SK-MEL-5 (cell line): ENCODE measurements around the gene TGM3. TPM values are rescaled to one million over a fixed set of nuclear protein-coding genes. Genes with fewer than 3 reads are reported as not detected.

Source experiments
- DNase-seq: peaks from one replicate; pipeline ENCODE4 v3.0.0-alpha.2; 2016; ENCODE audit warnings: low read depth, low spot score
- in situ Hi-C: cut with HindIII; loops from 2 replicates; pipeline ENCODE4 v1.10.0; 2016; ENCODE audit warnings: low sequenced_read_pairs, high pct_unique_total_duplicates, low pct_unique_long_range_greater_than_20kb
- total RNA-seq: library from RNA; depleted of rRNA; stranded (reverse); fragments of >200 nt; shearing (Covaris generic); gene quantifications from 2 replicates; pipeline ENCODE4 v1.2.3, GENCODE V29; 2014

Gene TGM3
- total RNA-seq, 1 experiment from 2014 or later, result not detected

DNA sequence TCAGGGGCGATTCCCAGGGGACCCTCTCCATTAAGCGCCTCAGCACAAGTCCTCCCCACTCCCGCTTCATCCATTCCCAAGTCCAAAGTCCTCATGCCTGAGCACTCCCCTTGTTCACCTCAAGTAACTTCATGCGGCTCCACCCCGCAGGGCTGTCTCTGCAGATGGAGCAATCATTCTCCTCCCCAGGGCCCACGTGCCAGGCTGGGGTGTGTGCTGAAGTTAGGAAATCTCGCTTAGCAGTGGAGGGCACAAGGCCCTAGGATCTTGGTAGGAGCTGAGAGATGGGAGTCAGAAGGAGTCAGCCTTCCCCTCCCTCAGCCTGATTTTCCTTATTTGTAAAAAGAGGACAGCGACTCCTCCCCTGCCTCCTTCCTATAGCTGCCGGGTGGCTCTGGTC, 3.5 kb downstream of the TGM3 start:
- peak; percentile 13 for DNase-seq
- in situ Hi-C loops, result no loop called here

DNA sequence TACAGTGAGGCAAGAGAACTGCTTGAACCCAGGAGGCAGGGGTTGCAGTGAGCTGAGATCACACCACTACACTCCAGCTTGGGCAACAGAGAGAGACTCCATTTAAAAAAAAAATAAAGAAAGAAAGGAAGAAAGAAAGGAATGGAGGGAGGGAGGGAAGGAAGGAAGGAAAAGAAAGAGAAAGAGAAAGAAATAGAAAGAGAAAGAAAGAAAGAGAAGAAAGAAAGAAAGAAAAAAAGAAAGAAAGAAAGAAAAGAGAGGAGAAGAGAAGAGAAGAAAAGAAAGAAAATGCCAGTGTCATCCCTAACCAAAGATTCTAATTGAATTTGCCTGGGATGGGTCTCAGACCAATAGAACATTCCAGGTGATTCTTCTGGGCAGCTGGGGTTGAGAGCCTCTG, 4.2 kb downstream of the TGM3 start:
- in situ Hi-C loops, result no loop called here
- DNase-seq, result no peak

DNA sequence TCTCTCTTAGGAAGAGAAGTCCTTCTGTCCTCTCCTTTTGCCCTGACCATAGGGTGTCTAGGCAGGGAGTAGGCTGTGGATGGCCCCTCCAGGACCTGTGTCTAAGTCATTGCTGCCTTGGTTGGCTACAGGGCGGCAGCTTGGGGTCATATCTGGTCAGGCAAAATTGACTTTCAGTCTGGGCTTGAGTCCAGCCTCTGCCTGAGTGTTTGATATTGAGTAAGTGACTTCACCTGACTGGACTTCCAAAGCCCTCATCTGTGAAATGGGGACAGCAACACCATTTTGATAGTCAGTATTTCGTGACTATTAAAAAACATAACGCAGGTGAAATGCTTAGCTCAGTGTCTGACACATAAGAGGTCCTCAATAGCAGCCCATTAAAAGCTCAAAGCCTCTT, 4.6 kb downstream of the TGM3 start:
- in situ Hi-C loops, result no loop called here
- no peak for DNase-seq

DNA sequence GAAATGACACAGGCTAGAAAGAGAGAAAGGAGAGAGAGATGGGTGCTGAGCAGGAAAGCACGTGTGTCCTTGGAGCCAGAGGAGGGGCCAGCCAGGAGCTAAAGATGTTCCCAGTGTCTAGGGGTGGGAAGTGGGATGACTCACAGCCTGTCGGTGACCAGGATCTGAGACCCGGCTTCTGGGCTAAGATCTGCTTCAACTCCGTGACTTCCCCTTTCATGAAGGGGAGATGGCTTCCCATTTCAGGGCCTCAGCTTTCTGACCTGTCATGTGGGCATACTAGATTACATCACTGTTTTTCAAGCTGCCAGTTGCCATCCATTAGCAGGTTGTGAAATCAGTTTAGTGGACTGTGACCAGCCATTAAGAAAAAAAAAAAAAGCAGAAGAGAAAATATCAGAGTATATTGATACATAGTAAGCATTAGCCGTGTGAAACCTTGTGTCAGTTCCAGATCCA, 5.4 kb downstream of the TGM3 start:
- in situ Hi-C loops, result no loop called here
- DNase-seq, result no peak

DNA sequence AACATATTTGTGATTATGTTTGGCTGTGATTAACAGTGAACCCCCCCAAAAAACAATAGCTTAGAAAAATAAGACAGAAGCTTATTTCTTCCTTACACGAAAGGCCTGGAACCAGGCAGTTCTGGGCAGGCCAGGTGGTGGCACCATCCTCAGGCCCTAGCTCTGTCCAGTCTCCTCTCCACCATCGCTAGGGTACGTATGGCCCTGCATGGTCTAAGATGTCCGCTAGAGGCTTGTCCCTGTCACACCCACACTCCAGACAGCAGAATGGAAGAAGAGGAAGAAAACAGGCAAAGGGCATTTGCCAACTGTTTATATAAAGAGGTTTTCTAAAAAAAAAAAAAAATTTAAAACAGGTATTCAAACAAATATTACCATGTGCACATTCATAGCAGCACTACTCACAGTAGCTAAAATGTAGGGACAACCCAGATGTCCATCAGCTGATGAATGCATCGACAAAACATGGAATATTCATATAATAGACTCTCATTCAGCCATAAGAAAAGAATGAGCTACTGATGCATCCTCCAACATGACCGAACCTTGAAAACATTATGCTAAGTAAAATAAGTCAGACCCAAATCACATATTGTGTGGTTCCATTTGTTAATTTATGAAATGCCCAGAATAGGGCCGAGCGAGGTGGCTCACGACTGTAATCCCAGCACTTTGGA, 6.7 kb downstream of the TGM3 start:
- in situ Hi-C loops, result no loop called here
- DNase-seq, result peak; percentile 49

DNA sequence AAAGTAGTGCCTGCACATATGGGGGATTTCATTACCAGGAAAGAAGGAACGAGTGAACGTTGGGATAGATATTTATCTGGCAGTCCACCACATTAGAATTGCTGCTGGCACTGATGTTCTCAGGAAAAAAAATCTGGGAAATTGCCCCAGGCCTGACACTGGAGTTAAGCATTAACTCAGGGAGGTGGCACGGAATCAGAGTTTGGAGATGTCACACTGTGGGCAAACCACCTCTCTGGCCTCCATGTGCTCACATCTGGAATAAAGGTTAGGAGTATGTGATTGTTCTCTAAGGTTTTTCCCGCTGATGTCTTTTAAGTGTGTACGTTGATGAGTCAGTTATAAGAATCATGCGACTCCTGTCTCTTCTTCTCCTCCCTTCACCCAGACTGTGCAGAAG, 7.9 kb downstream of the TGM3 start:
- in situ Hi-C loops, result no loop called here
- DNase-seq, result no peak

DNA sequence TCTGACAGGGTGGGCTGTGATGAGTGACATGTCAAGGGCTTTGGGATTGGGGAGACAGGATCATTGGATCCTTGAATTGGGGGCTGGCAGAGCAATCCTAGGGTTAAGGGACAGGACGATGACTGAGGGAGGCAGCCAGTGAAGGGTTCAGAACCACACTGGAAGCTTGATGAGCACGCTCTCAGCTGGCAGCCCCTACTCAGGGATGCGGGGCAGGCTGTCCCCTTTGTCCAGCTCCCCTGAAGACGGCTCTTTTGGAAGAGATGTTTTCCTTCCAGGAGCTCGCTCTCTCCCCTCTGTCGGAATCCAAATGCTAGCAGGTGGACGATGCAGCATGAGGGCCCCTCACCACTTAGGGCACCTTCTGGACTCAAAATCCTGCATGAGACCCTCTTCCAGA, 8.4 kb downstream of the TGM3 start:
- in situ Hi-C loops, result no loop called here
- no peak for DNase-seq

DNA sequence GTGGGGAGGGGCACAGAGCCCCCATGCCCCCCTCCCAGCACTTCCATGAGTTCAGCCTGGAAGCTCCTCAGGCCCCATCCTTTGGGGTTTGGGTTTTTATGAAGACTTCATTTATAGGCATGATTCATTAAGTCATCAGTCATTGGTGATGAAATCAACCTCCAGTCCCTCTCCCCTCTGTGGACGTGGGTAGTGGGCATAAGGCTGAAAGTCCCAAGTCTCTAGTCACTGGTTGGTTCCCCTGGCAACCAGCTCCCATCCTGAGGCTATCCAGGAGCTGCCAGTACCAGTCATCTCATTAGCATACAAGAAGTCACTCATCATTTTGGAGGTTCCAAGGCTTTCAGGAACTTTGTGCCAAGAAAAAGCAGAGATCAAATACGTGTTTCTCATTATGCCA, 9.2 kb downstream of the TGM3 start:
- DNase-seq, result no peak
- in situ Hi-C loops, result no loop called here

DNA sequence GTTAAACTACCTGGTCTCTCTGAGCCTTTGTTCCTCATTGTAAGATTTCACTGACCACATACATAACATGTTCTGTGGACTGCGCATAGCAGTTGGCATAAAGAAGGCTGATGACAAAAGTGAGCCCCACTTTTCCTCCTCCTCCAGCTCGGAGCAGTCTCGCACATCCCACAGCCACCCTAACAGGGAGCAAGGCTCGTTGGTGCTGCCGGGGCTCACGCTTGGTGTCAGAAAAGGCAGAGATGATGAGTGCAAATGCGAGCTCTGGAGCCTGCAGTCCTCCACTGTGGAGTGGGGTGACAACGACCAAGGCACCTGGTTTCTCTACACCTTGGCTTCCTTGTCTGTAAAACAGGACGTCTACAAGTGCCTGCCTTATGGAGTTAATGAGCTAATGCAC, 9.7 kb downstream of the TGM3 start:
- in situ Hi-C loops, result no loop called here
- no peak for DNase-seq

DNA sequence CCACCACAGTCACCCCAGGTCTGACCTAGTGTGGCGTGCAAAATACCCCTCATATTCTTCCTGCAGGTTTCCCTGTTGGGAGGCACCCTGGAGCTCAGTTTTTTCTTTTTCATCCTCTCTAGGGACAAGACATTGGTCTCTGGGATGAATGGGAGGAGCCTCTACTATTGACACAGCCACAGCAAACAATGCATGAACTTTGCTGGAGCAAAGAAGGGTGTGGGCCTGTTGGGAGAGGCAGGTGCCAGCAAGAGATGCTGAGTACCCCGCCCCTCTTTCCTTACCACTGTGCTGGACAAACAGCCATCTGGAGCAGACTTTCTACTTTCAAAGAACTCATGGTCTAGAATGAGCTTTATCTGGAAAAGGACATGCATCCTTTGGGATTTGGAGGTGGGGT, 10.1 kb downstream of the TGM3 start:
- no peak for DNase-seq

DNA sequence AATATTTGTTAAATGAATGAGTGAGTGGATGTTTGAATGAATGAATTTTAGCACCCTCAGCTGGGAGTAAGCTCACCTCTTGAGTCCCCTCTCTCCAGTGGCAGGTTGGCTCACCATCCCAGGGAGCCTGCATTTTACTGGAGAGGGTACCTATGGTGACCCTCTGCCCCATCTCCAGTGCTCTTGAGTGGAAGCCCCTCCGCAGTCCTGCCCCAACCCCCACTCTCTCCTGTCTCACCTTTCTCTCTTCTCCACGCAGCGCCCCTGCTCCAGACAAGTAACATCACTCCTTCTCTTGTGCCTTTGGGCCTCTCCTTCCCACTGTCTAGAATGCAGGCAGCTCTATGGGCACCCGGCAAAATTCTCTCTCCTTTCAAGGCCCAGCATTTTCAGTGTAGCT, 11.3 kb downstream of the TGM3 start:
- DNase-seq, result no peak
- in situ Hi-C loops, result no loop called here

More for the DNA sequence above, 10.1 kb downstream of the TGM3 start:
- in situ Hi-C loops, result no loop called here

DNA sequence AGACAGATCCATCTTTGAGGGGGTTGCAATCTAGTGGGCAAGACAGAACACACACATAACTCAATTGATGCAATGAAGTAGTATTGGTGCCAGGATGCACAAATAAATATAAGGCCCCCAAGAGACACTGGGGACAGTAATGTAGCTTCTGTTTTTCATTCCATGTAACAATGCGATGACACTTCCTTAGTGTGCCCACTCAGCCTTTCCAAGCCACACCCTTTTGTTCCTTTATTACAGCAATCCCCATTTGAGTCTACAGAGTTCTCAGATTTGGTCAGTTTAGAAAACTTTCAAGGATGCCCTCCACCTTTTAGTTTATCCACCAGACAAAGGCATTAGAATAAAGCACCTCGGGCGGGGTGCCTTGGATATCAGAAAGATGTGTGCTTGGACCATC, 15.5 kb downstream of the TGM3 start:
- DNase-seq, result no peak
- in situ Hi-C loops, result no loop called here

DNA sequence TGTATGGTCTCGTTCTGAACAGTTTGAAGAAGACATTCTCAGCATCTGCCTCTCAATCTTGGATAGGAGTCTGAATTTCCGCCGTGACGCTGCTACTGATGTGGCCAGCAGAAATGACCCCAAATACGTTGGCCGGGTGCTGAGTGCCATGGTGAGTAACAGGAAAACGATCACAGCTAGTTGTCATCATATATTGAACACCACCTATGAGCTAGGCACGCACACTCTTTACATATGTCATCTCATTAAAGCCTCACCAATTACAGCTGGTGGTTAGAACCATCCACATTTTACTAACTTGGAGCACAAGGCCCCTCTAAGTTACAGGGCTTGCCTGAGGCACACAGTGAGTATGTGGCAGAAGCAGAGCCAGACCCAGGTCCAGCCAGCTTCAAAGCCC, 17.1 kb downstream of the TGM3 start:
- in situ Hi-C loops, result no loop called here
- DNase-seq, result no peak

DNA sequence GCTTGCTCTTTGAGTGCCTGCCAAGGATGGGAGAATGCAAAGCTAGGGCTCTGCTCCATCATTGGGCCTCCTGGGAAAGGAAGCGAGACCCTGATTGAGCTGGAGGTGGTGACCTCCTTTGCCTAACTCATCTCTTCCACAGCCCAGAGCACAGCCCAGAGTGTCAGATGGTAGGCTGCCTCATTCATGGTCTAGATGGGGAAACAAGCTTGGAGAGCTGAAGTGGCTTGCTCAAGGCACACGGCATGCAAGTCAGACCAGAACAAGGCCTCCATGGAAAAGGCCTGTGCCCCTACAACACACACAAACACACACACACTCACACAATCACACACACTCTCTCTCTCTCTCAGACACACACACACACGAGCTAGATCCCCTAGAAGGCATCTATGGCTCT, 17.5 kb downstream of the TGM3 start:
- no peak for DNase-seq
- in situ Hi-C loops, result no loop called here

DNA sequence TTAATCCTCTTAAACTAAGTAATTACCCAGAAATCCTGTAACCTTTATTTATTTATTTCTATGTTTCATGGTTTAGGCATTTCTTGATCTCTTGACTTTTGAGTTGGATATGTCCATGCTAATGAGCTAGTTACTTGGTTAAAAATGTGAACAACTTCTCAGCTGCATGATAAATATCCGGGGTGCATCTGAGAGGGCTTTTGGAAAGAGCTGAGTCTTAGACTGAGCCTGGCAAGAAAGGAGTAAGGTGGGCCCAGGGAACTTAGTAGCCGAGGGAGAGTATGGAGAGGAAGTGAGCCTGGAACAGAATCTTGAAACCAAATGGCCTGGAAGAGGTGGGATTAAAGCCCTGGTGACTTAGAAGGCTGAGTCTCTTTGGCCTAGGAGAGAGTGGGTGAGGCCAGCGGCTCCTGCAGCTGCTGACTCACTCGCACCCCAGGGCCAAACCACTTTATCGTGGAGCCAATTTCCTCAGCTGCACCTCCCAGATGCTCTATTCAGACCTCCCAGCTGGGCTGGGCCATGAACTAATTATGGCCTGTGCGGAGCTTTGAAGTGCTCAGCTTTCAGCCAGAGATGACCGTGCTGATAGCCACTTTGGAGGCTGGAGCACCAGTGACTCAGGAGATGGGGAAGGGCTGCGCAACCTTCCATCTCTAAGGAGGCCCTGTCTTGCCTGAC, 19.1 kb downstream of the TGM3 start:
- in situ Hi-C loops, result no loop called here

DNA sequence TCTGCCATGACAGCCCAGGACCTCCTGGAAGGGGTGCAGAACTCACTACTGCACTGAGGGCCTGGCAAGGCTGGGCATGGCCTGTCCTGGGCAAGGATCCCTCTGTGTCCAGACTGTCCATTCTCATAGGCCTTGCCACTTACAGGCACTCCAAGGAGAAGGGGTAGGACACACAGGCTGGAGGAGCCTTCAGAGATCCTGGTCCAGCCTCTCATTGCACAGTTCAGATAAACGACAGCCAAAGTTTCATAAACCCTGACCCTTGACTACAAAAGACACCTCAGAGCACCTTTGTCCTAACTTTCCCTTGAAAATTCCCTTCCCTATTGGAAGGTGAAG, 19.6 kb downstream of the TGM3 start:
- no peak for DNase-seq
- in situ Hi-C loops, result no loop called here

More for the DNA sequence above, 19.1 kb downstream of the TGM3 start:
- DNase-seq, result no peak

DNA sequence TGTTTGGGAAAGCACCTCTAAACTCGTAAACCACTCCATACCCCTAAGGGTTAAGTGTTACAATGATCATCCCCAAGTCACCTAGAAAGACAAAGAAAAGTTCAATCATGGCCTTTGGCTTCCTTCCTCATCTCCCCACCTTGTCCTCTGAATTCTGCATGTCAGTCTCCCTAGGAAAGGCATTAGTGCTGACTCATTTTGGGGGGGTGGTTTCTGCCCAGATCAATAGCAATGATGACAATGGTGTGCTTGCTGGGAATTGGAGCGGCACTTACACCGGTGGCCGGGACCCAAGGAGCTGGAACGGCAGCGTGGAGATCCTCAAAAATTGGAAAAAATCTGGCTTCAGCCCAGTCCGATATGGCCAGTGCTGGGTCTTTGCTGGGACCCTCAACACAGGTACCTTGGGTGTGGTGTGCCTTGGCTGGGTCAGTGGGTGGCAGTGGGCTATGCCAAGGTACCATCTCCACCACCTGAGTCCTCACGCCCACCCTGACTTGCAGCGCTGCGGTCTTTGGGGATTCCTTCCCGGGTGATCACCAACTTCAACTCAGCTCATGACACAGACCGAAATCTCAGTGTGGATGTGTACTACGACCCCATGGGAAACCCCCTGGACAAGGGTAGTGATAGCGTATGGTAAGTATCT, 21.2 kb downstream of the TGM3 start:
- in situ Hi-C loops, result no loop called here
- DNase-seq, result no peak

DNA sequence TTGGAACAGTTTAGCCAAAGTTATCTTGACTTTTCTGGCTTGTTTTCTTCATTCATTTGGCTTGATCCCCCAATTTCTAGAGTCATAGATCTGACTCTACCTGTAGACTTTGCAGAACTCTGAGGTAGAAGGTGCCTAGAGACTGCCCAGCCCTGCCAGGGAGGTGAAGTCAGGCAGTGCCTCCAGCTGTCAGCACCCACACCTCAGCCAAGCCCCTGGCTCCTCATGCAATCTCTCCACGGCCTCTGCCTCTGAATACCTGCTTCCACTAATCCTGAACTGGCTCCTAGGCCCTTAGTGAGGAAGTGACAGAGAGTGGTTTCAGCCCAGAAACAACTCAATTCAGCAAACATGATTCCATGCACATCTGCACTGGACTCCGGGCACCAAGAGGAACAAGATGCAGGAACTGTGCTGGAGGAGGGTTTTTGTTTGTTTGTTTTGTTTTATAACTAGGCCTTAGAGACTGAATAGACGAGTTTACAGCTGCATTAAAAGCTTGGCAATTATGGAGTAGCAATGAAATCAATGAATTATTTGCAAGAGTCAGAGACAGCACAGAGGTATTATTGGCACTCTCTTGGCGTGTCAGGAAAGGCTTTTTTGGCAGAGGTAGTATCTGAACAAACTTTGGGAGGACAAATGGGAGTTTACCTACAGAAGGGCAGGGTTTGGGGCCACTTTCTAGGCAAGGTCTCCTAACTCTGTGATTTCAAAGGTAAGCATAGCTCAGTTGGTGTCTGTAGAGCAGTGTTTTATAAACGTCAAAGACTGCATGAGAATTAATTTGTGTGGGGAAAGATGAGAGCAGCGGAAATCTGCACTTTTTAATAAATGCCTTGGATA, 25.2 kb downstream of the TGM3 start:
- in situ Hi-C loops, result no loop called here

More for the DNA sequence above, 25.2 kb downstream of the TGM3 start:
- DNase-seq, result no peak
